ENCODE results near the gene SLC35B1.

Gene SLC35B1

DNA sequence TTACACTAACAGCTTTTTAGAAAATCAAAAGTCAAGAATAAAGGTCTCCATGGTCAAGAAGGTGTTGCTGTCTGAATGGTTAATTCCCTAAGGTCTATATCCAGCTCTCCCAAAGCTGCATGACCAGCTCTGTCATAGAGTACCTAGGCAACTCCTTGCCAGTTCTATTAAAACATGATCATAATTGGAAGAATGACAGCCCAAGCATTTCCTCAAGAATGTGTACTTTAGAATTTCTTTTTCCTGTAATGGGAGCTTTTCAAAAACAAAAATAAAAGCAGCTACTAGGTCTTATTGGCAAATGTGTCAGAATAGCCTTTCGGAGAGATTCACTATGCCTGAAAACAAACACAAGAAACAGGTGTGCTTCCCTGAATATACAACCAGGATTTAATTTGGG lies 37.8 kb downstream of the SLC35B1 start:
- DNase-seq, result no peak

DNA sequence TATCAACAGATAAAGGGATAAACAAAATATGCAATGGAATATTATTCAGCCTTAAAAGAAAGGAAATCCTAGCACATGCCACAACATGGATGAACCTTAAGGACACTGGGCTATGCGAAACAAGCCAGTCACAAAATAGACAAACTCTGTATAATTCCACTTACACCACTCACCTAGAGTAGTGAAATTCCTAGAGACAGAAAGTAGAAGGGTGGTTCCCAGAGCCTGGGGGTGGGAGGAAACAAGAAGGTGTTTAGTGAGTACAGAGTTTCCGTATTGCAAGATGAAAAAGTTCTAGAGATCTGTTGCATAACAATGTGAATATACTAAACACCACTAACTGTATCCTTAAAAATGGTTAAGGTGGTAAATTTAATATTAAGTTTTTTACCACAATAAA lies 39.9 kb downstream of the SLC35B1 start:
- no peak for DNase-seq

DNA sequence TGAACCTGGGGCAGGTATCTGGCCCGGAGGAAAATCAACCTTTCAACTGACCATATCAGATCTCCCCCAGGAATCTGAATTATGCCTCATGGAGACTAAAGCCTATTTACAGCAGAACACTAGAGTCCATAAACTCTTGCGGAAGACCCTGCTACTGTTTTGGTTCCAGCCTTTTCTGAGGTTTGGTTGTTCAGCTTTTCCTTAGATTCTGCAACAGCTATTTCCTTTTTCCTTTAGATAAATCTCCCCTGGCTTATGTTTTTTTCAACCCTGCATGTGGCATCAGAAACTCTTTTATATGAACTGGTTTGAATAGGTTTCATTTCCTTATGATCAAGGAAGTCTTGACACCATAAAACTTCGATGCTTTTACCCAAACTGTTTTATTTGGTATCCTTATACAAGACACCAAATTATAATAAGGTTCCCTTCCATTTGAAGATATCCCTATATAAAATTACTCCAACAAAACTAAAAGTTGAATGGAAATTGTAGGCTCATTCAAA lies 43.0 kb downstream of the SLC35B1 start:
- no peak for DNase-seq

DNA sequence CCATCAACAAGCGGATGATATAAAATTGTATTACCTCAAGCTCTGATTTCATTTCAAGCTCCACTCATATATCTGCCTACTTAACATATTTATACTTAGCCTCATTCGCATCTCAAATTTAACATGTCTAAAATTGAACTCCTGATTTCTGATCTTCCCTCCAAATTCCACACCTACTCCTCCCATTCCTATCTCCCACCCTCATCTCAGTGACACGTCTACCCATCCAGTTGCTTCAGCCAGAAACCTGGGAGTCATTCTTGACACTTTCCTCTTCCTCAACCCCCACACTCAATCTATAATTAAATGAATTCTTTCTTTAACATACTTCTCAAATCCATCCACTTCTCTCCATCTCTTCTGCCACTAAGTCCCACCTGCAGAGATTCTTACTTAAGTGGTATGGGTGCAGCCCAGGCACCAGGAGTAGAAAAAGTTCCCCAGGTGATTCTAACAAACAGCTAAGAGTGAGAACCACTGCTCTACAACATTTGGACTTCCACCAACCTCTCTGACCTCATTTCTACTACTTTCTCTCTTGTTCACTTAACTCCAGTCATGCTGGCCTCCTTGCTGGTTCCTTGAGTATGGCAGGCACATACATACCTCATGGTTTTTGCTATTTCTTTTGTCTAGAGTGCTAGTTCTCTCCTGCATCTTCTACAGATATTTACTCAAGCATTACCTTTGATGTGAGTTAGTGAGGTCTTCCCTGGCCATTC lies 47.9 kb downstream of the SLC35B1 start:
- DNase-seq, result no peak

DNA sequence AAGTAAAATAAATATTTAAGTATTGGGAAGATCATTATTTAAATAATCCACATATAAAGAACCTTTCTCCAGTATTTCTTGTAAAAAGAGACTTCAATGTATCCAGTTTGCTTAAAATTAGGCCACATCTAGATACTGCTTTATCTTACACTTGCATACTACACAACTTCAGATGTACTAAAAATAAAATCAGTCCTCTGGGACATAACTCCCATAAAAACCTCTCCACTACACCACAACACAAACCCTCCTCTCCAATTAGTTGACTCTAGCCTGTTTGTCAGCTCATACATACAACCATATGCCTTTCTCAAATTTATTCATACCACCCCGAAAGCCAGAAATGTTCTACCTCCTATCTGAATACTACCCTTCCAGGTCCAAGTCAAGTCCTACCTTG lies 51.5 kb downstream of the SLC35B1 start:
- DNase-seq, result no peak
